CD4-positive, alpha-beta T cell (primary cell): ENCODE data around the gene MDFIC2. TPM values are rescaled to one million over a fixed set of nuclear protein-coding genes. Genes with fewer than 3 reads are reported as not detected.

Experiments used
- ATAC-seq: fragments of 200-7000 bp; cut with Tn5 transposase; one replicate; pipeline ENCODE4 v1.10.0; 2022; ENCODE audit warnings: mild to moderate bottlenecking; ENCODE audit not compliant: poor library complexity
- CTCF ChIA-PET: fragments of 350-600 bp; sonication (Branson Sonifier 250); formaldehyde crosslinking; loops from one replicate; lab custom pipeline; 2021; ENCODE audit warnings: antibody characterized with exemption, inconsistent platforms; lab: Charles Lee
- POLR2A ChIA-PET: fragments of 350-600 bp; sonication (Branson Sonifier 250); formaldehyde crosslinking; loops from one replicate; lab custom pipeline; 2021; ENCODE audit warnings: antibody characterized with exemption, inconsistent platforms; lab: Charles Lee
- DNase-seq, 14 experiments: peaks; one replicate each; pipeline ENCODE4 v3.0.0-alpha.2; 2013 to 2020; ENCODE audit warnings: mixed read lengths in 2 of 14
- H3K27ac ChIP-seq, 2 donors: one replicate each; pipeline versions ENCODE4 v1.5.1 to v1.7.0; 2013; ENCODE audit warnings: low read length in 2 of 2, low read depth in 1 of 2, mild to moderate bottlenecking in 1 of 2
- H3K27me3 ChIP-seq, 2 experiments: 1 replicate in 1 of 2; 2 replicates in 1 of 2; pipeline versions ENCODE4 v1.6.1 to v1.7.0; 2013; ENCODE audit warnings: low read length in 2 of 2, control low read depth in 1 of 2, mild to moderate bottlenecking in 1 of 2, moderate library complexity in 1 of 2; ENCODE audit not compliant: insufficient read depth in 2 of 2, control insufficient read depth in 1 of 2
- H3K36me3 ChIP-seq: one replicate; pipeline ENCODE4 v1.6.1; 2013; ENCODE audit warnings: low read length, control low read depth; ENCODE audit not compliant: insufficient read depth
- H3K4me1 ChIP-seq: one replicate; pipeline ENCODE4 v1.6.1; 2013; ENCODE audit warnings: low read length, control low read depth; ENCODE audit not compliant: insufficient read depth
- H3K4me3 ChIP-seq: one replicate; pipeline ENCODE4 v1.5.1; 2013; ENCODE audit warnings: mild to moderate bottlenecking, low read length, moderate library complexity
- H3K9me3 ChIP-seq, 2 experiments: 1 replicate in 1 of 2; 2 replicates in 1 of 2; pipeline versions ENCODE4 v1.6.1 to v1.7.0; 2013; ENCODE audit warnings: low read length in 2 of 2, mild to moderate bottlenecking in 2 of 2, control low read depth in 1 of 2, moderate library complexity in 1 of 2; ENCODE audit not compliant: control insufficient read depth in 1 of 2, insufficient read depth in 1 of 2
- H3K27ac Mint-ChIP-seq: one replicate; pipeline ENCODE4 v1.8.0; 2020; ENCODE audit warnings: mixed read lengths
- H3K27me3 Mint-ChIP-seq: one replicate; pipeline ENCODE4 v1.8.0; 2021; ENCODE audit warnings: mixed read lengths
- H3K36me3 Mint-ChIP-seq: one replicate; pipeline ENCODE4 v1.8.0; 2021; ENCODE audit warnings: low read depth, mixed read lengths
- H3K4me1 Mint-ChIP-seq: one replicate; pipeline ENCODE4 v1.8.0; 2021; ENCODE audit warnings: low read depth, mixed read lengths
- H3K4me3 Mint-ChIP-seq: one replicate; pipeline ENCODE4 v1.8.0; 2020; ENCODE audit warnings: mild to moderate bottlenecking, mixed read lengths
- H3K9me3 Mint-ChIP-seq: one replicate; pipeline ENCODE4 v1.8.0; 2020; ENCODE audit warnings: mixed read lengths
- intact Hi-C, 2 experiments: fragments of 100-400 bp; cut with DNase I in 1 of 2; cut with micrococcal nuclease in 1 of 2; formaldehyde crosslinking; loops; one replicate each; pipeline versions ENCODE4 v1.15.1 to v1.9.0; 2023 to 2025; cut with DNase I, micrococcal nuclease
- polyA plus RNA-seq, 2 donors: library from polyadenylated mRNA; unstranded; fragments of 120-200 nt; gene quantifications; one replicate each; pipeline ENCODE4 v1.2.1, GENCODE V29; 2013
- total RNA-seq, 174 experiments: library from RNA in 2 of 174; stranded (reverse) in 2 of 174; gene quantifications; one replicate each; pipeline ENCODE4 v1.2.3 and lab custom pipeline; 2021 to 2026
- TF ChIP-seq, protein P1 (sequence below): fragments of 200-600 bp; IDR thresholded peaks from one replicate; pipeline ENCODE4 v1.8.0; 2022; ENCODE audit warnings: antibody characterized with exemption, mild to moderate bottlenecking

The MDFIC2 gene
- total RNA-seq (not detected), total RNA-seq (lab: John Stamatoyannopoulos, UW) (0 to 0.11 (median 0) reads per million in 172 experiments)
- not detected for polyA plus RNA-seq (2013, experiment 1 of 2)
- polyA plus RNA-seq (2013, experiment 2 of 2): not detected

DNA sequence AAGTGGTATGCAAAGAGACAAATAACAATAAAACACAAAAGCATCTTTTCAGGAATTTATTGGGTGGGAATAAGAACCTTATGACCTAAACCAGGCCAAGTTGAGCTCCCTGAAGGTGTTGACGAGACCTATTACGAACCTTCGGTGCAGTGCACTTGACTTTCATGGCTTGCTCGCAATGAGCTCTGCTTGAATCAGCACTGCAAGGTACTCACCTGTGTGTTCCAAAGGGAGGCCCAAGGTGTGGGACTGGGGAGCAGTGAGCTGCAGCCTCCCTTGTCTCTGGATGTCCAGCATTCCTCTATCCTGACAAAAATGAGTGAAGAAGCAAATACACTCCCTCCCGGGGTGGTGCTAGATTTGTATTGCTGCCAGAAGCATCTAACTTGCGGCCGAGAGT lies at the start of gene MDFIC2:
MDFIC2 (minus strand) TSS at position 303 of the 400 bp plus-strand sequence. CDS start 665 bp downstream, outside the sequence.
- intact Hi-C loops: no loop called here

GRCh38 chr3:70360979-70361760 lies 48.7 kb upstream of the MDFIC2 start:
- no peak overlapping the region for H3K4me3 ChIP-seq
- TF ChIP-seq, protein P1, sequence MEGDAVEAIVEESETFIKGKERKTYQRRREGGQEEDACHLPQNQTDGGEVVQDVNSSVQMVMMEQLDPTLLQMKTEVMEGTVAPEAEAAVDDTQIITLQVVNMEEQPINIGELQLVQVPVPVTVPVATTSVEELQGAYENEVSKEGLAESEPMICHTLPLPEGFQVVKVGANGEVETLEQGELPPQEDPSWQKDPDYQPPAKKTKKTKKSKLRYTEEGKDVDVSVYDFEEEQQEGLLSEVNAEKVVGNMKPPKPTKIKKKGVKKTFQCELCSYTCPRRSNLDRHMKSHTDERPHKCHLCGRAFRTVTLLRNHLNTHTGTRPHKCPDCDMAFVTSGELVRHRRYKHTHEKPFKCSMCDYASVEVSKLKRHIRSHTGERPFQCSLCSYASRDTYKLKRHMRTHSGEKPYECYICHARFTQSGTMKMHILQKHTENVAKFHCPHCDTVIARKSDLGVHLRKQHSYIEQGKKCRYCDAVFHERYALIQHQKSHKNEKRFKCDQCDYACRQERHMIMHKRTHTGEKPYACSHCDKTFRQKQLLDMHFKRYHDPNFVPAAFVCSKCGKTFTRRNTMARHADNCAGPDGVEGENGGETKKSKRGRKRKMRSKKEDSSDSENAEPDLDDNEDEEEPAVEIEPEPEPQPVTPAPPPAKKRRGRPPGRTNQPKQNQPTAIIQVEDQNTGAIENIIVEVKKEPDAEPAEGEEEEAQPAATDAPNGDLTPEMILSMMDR: no peak
- no peaks in the 10 kb centered on the region for H3K27me3 ChIP-seq
- DNase-seq (no peak), ATAC-seq (no peak)
- Mint-ChIP-seq H3K4me3 (no peak overlapping the region), H3K9me3 (peaks cover 3% of the 10 kb centered on the region), H3K4me1 (no peaks in the 10 kb centered on the region), H3K36me3 (no peaks in the 10 kb centered on the region), H3K27ac (no peak overlapping the region), H3K27me3 (no peaks in the 10 kb centered on the region)
- no peaks in the 10 kb centered on the region for H3K4me1 ChIP-seq
- ChIA-PET CTCF (no interaction called here), POLR2A (no interaction called here)
- intact Hi-C loops: no loop called here
- H3K27ac ChIP-seq: no peak overlapping the region
- no peaks in the 10 kb centered on the region for H3K9me3 ChIP-seq
- H3K36me3 ChIP-seq: no peaks in the 10 kb centered on the region

More for the DNA sequence above, at the start of gene MDFIC2:
- CTCF ChIA-PET: no interaction called here
- no peaks in the 10 kb centered on the region for H3K9me3 Mint-ChIP-seq
- H3K9me3 ChIP-seq: no peaks in the 10 kb centered on the region
- H3K4me3 Mint-ChIP-seq: no peak within 1 kb of the TSS
- DNase-seq (no peak), ATAC-seq (no peak)
- no peak within 1 kb of the TSS for H3K4me3 ChIP-seq
- POLR2A ChIA-PET: no interaction called here
- TF ChIP-seq, protein P1: no peak
- H3K36me3 Mint-ChIP-seq: no peaks in the 10 kb centered on the region
- no peaks in the 10 kb centered on the region for H3K27me3 ChIP-seq
- no peak within 1 kb of the TSS for H3K27ac ChIP-seq
- no peaks in the 10 kb centered on the region for H3K4me1 Mint-ChIP-seq
- H3K27me3 Mint-ChIP-seq: peaks cover 6% of the 10 kb centered on the region
- no peaks in the 10 kb centered on the region for H3K36me3 ChIP-seq
- no peaks in the 10 kb centered on the region for H3K4me1 ChIP-seq
- H3K27ac Mint-ChIP-seq: no peak within 1 kb of the TSS

DNA sequence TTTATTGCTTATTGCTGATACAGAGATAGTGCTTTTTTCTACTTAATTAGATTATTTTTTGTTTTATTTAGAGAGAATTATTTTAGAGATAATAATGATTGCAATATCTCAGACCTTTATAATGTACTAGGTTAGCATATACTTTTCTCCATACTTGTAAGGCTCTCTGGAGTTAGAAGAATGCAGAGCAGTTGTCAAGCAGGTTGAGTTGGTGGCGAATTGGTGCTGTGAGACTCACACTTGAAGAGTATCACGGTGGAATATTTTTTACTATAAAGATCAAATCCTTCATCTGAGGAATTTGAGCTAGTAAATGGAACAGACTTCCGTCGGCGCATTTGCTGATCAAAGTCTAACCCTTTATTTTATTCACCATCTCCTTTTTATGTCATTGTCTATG lies 47.3 kb upstream of the MDFIC2 start:
- Mint-ChIP-seq H3K36me3 (no peaks in the 10 kb centered on the region), H3K4me3 (no peak overlapping the region), H3K4me1 (no peaks in the 10 kb centered on the region), H3K9me3 (peaks cover 2% of the 10 kb centered on the region), H3K27ac (no peak overlapping the region), H3K27me3 (no peaks in the 10 kb centered on the region)
- Histone ChIP-seq H3K36me3 (no peaks in the 10 kb centered on the region), H3K27me3 (no peaks in the 10 kb centered on the region), H3K9me3 (no peaks in the 10 kb centered on the region), H3K27ac (no peak overlapping the region), H3K4me1 (no peaks in the 10 kb centered on the region), H3K4me3 (no peak overlapping the region)
- ChIA-PET CTCF (no interaction called here), POLR2A (no interaction called here)
- TF ChIP-seq, protein P1: no peak
- DNase-seq: no peak
- intact Hi-C loops: no loop called here
- no peak for ATAC-seq
